PC-3 (cell line): Measurements from ENCODE around the gene NPAS1.

Experiments
- CTCF ChIP-seq: fragments of 300-600 bp; sonication (generic); conservative IDR thresholded peaks from 2 replicates; pipeline ENCODE4 v1.5.1; 2017; ENCODE audit warnings: antibody characterized with exemption, low read depth, mild to moderate bottlenecking, low read length
- EZH2 ChIP-seq: fragments of 300-600 bp; sonication (generic); IDR thresholded peaks from one replicate; pipeline ENCODE4 v1.6.1; 2017; ENCODE audit warnings: antibody characterized with exemption, mild to moderate bottlenecking, low read length; ENCODE audit not compliant: unreplicated experiment
- EZH2phosphoT487 ChIP-seq: fragments of 300-600 bp; sonication (generic); IDR thresholded peaks from 2 replicates; pipeline ENCODE4 v1.6.1; 2018; ENCODE audit warnings: mild to moderate bottlenecking, antibody characterized with exemption, low read length, borderline replicate concordance

GRCh38 chr19:47075941-47076340 lies 56.3 kb downstream of the NPAS1 start:
- no peak for TF ChIP-seq CTCF
- TF ChIP-seq EZH2: no peak
- no peak for TF ChIP-seq EZH2phosphoT487
